ENCODE data around the gene NIBAN1.
"Not testable (repeated sequence)": the region's sequence is repeated elsewhere in the genome, so short reads cannot be mapped to it uniquely, and the experiment has no call there.

NIBAN1 gene

DNA sequence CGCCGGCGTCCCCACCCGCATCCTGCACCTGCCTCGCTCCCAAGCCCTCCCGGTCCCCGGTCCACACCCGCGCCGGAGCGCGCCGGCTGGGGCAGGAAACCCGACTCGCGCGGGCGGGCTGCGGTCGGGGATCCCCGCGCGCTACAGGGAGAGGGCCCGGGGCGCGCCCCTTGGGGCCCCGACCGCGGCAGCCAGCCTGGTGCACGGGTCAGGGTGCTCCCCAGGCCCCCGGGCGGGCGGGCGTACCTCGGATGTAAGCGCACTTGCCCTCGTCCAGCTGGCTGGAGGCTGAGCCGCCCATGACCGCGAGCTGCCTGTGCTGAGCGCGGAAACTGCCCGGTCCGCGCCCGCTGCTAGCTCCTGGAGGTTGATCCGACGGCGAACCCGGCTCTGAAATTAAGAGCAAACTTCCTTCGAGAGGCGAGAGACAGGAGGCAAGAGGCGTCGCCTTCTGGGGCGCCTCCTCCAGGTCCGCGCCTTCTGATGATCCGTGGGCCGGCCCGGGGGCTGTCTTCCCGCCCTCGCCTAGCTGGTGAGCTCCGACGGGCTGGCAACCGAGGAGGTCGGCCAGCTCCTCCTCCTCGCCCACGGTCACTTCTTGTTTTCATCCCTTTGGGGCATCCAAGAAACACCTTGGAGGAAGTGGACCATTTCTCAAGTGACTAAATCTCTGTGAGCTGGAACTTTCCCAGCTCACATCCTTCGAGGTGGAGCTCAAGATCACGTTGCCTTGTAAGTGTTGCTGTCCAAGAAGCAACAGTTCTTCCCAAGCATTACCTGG lies at the start of gene NIBAN1:
Gene NIBAN1 (minus strand): TSS at position 453 of the 781 bp plus-strand sequence. CDS start 152 bp downstream, at position 301.
- peak; percentile 79 for DNase-seq

GRCh38 chr1:185017966-185018365 lies 43.7 kb upstream of the NIBAN1 start:
- DNase-seq, result no peak

DNA sequence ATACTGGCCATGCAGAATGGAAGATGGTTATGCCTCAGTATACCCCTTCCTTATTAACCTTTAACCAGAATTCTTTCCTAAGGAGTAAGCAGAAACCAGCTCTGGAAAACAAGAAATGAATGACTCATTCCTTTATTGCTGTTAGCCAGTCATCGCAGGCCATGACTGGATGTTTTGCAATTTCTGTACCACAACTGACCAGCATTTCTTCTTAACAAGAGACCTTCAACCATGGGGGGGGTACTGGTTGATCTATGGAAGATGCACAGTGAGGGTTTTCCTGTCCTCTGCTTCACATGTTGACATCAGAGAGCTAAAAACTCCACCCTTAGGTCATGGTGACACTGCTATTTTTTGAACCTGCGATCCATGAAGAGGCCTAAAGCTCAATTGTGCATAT lies 43.0 kb upstream of the NIBAN1 start:
- DNase-seq, result peak; percentile 67

- no peak for DNase-seq
Observed at GRCh38 chr1:185016880-185017279, 42.6 kb upstream of the NIBAN1 start.

GRCh38 chr1:185015631-185016030 lies 41.3 kb upstream of the NIBAN1 start:
- DNase-seq, result no peak

DNA sequence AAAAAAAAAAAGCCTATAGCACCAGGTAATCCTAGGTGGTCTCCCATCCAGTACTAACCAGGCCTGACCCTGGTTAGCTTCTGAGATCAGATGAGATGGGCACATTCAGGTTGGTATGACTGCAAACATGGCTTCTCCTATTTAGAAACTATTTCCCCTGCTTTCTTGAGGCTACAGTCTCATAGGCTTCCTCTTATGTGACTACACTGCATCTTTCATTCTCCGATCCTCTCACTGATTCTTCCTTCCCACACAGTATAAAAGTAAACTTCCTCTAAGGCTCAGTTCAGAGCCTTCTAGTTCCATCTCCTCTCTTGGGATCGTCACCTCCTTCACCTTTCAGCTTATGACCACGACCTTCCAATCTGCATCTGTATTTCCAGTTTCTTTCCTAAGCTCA lies 40.6 kb upstream of the NIBAN1 start:
- no peak for DNase-seq

- no peak for DNase-seq
Observed at GRCh38 chr1:185010361-185010760, 36.1 kb upstream of the NIBAN1 start.

- no peak for DNase-seq
Observed at GRCh38 chr1:185008838-185009237, 34.5 kb upstream of the NIBAN1 start.

GRCh38 chr1:185001312-185001880 lies 27.1 kb upstream of the NIBAN1 start:
- peak; percentile 55 for DNase-seq

GRCh38 chr1:184999974-185000373 lies 25.7 kb upstream of the NIBAN1 start:
- DNase-seq, result not testable (repeated sequence)

- DNase-seq, result no peak
Observed at GRCh38 chr1:184994301-184994700, 20.0 kb upstream of the NIBAN1 start.

GRCh38 chr1:184992271-184992670 lies 18.0 kb upstream of the NIBAN1 start:
- no peak for DNase-seq

GRCh38 chr1:184990204-184990603 lies 15.9 kb upstream of the NIBAN1 start:
- no peak for DNase-seq

DNA sequence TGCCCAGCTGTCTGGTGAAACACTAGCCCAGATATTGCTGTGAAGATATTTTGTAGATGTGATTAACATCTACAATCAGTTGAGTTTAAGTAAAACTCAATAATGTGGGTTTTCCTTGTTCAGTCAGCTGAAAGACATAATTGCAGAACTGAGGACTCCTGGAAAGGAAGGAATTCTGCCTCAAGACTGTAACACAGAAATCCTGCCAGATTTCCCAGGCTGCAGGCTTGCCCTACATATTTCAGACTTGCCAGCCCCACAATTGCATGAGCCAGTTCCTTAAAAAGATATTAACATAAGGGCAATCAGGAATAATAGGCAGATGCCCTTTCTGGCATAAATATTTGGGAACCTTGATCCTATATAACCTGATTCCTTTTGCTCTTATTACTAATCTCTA lies 14.2 kb upstream of the NIBAN1 start:
- no peak for DNase-seq

GRCh38 chr1:184987696-184988095 lies 13.4 kb upstream of the NIBAN1 start:
- no peak for DNase-seq

DNA sequence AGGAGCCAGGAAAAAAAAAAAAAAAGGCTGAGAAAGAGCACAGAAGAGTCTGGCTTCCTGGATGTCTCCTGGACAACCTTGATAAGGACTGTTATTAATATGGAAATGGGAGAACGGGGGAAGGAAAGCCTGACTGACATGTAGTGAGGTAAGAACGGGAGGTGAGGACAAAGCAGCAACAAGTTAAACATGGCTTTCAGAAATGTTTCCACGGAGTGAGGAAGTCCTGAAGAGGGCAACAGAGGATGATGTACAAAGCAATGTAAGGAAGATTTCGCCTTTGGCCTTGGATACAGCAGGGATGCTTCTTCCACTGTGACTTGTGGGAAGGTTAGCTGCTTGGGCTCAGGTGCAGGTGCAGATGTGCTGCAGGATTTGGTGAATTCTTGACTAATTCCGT lies 11.9 kb upstream of the NIBAN1 start:
- no peak for DNase-seq

GRCh38 chr1:184982002-184982954 lies 8.0 kb upstream of the NIBAN1 start:
- peak; percentile 86 for DNase-seq

DNA sequence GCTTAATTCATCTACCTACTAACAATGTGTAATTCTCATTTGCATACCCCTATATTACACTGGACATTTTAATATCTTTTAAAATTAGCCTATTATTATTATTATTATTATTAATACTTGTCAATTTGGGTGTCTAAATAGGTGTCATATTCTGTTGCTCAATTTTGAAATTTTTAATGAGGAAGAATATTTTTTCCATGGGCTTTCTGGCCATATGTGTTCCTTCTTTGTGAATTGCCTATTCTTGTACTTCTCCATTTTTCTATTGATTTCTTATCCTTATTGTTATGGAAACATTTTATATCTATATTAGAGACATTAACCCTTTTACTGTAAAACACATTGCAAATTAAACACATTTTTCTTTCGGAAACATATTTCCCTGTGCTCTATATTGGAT lies 6.4 kb upstream of the NIBAN1 start:
- DNase-seq, result no peak

DNA sequence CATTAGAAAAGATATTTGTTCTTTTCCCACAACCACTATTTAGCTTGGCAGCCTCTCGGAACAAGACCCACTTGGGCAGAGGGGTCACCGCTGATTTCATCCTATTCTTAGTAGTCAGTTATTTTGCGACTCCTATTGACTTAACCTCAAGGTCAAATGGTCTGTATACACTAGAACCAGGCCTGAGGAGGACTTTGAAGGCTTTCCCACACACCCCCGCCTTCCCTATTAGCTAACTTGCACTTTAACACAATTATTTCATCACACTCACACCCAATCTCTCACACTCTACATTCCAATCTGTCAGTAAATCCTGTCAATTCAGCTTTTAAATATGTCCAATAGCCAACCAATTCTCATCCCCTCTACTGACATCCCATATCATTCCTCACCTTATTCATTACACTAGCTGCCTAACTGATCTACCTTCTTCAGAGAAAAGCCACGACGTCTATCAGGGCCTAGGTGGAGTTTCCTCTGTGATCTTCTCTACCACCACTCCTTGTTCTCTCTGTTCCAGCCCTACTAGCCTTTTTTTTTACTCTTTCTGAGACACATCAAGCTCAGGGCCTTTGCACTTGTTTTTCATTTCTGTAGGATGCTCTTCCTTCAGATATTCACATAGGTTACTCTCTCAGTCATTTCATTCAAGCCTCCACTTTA lies 1.0 kb upstream of the NIBAN1 start:
- DNase-seq, result no peak

- no peak for DNase-seq
Observed at GRCh38 chr1:184974837-184975115, 468 bp upstream of the NIBAN1 start.

GRCh38 chr1:184973272-184974055 lies 844 bp downstream of the NIBAN1 start:
- DNase-seq, result peak; percentile 64

DNA sequence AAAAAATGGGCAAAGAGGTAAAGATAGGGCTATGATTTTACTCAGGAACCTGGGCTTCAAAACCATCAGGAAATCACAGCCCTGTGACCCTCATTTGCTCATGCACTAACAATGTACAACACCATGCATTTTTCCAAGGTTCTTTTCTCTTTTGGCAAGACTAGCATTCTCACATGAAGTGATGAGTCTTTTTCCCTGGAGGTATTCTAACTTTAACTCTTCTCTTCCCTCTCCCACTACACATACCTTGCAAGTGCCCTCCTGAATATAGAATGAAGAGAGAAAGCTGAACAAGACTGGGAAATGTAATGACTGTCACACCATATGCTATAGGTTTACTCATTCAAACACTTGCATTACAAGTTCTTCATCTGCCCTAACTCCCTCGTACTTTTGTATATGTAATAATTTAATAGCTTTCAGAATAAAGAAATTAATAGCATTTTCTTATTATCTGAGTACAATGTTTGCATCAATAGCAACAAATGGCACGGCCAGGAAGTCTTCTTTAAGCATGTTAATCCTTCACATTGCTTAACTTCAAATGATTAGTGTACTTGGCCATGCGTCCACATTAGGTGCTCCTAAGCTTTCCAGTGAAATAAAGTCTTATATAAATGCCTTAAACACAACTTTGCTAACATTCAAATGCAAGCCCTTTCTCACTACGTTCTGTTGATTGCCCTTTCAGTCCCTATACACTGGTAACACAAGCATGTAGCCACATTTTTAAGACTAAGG lies 1.8 kb downstream of the NIBAN1 start:
- no peak for DNase-seq

Measured in islet precursor cell (in vitro differentiated cells).